Measurements from ENCODE around the gene TNS4. TPM values are rescaled to one million over a fixed set of nuclear protein-coding genes. Genes with fewer than 3 reads are reported as not detected.
"Not testable (repeated sequence)": the region's sequence is repeated elsewhere in the genome, so short reads cannot be mapped to it uniquely, and the experiment has no call there.

Gene TNS4
- polyA plus RNA-seq, 1 experiment, result 0.07 TPM

- Histone ChIP-seq H3K9me3 (ENCODE audit: control insufficient read depth, insufficient read depth, low read length) (no peaks in the 10 kb centered on the region; the same call in 1 of the 2 replicates), H3K27me3 (ENCODE audit: control insufficient read depth, insufficient read depth, low read length) (no peaks in the 10 kb centered on the region), H3K4me3 (ENCODE audit: low read depth, low read length) (no peak overlapping the region), H3K27ac (ENCODE audit: low read depth, low read length) (peak overlapping the region; percentile 100)
- CTCF ChIA-PET, result interaction anchor here (1.4 to 3.1 kb wide), 4 partner anchors 11 to 72 kb away, joined by 4 to 22 read pairs (median 11); no protein-coding TSS in a partner anchor
- no peak for DNase-seq (ENCODE audit: low read depth, low spot score)
- TF ChIP-seq CTCF (IDR thresholded peaks at IDR 0.05; ENCODE audit: low read depth, low read length), result no peak
- POLR2A ChIA-PET, result interaction anchor here (2.5 to 5.5 kb wide), 2 partner anchors 11 to 72 kb away, joined by 11 to 64 read pairs; no protein-coding TSS in a partner anchor
Observed at GRCh38 chr17:40547785-40548478, 46.5 kb upstream of the TNS4 start.

GRCh38 chr17:40547079-40547784 lies 45.8 kb upstream of the TNS4 start:
- TF ChIP-seq CTCF (IDR thresholded peaks at IDR 0.05; ENCODE audit: low read depth, low read length), result no peak
- ChIA-PET CTCF (interaction anchor here (1.4 to 3.1 kb wide), 3 partner anchors 13 to 73 kb away, joined by 4 to 22 read pairs (median 13); no protein-coding TSS in a partner anchor), POLR2A (interaction anchor here (2.5 kb wide), 1 partner anchor 71 kb away, joined by 11 read pairs; no protein-coding TSS in a partner anchor)
- no peaks in the 10 kb centered on the region for H3K27me3 ChIP-seq (ENCODE audit: control insufficient read depth, insufficient read depth, low read length)
- DNase-seq (ENCODE audit: low read depth, low spot score), result no peak
- H3K4me3 ChIP-seq (ENCODE audit: low read depth, low read length), result no peak overlapping the region
- peak overlapping the region; percentile 57 for H3K27ac ChIP-seq (ENCODE audit: low read depth, low read length)
- H3K9me3 ChIP-seq (ENCODE audit: control insufficient read depth, insufficient read depth, low read length), result no peaks in the 10 kb centered on the region; the same call in 1 of the 2 replicates

- DNase-seq (ENCODE audit: low read depth, low spot score); H3K27me3 ChIP-seq (ENCODE audit: control insufficient read depth, insufficient read depth, low read length); H3K27ac ChIP-seq (ENCODE audit: low read depth, low read length); H3K4me3 ChIP-seq (ENCODE audit: low read depth, low read length); CTCF ChIA-PET; H3K9me3 ChIP-seq (ENCODE audit: control insufficient read depth, insufficient read depth, low read length); POLR2A ChIA-PET: not testable (repeated sequence)
Observed at GRCh38 chr17:40546497-40546896, 45.1 kb upstream of the TNS4 start.

- TF ChIP-seq CTCF (IDR thresholded peaks at IDR 0.05; ENCODE audit: low read depth, low read length), result no peak
- ChIA-PET POLR2A (no interaction called here), CTCF (interaction anchor here (0.5 kb wide), 1 partner anchor 70 kb away, joined by 3 read pairs; no protein-coding TSS in a partner anchor)
- H3K27ac ChIP-seq (ENCODE audit: low read depth, low read length), result no peak overlapping the region
- no peak overlapping the region for H3K4me3 ChIP-seq (ENCODE audit: low read depth, low read length)
- DNase-seq (ENCODE audit: low read depth, low spot score), result no peak
- H3K27me3 ChIP-seq (ENCODE audit: control insufficient read depth, insufficient read depth, low read length), result no peaks in the 10 kb centered on the region
- no peaks in the 10 kb centered on the region; the same call in 1 of the 2 replicates for H3K9me3 ChIP-seq (ENCODE audit: control insufficient read depth, insufficient read depth, low read length)
Observed at GRCh38 chr17:40545660-40546059, 44.2 kb upstream of the TNS4 start.

- H3K4me3 ChIP-seq (ENCODE audit: low read depth, low read length), result no peak overlapping the region
- no peaks in the 10 kb centered on the region for H3K27me3 ChIP-seq (ENCODE audit: control insufficient read depth, insufficient read depth, low read length)
- TF ChIP-seq CTCF (IDR thresholded peaks at IDR 0.05; ENCODE audit: low read depth, low read length), result no peak
- peak; percentile 92 for DNase-seq (ENCODE audit: low read depth, low spot score)
- peak overlapping the region; percentile 99 for H3K27ac ChIP-seq (ENCODE audit: low read depth, low read length)
- POLR2A ChIA-PET, result interaction anchor here (0.6 to 2.6 kb wide), 12 partner anchors 9 to 150 kb away, joined by 3 to 30 read pairs (median 4); no protein-coding TSS in a partner anchor
- H3K9me3 ChIP-seq (ENCODE audit: control insufficient read depth, insufficient read depth, low read length), result no peaks in the 10 kb centered on the region; the same call in 1 of the 2 replicates
- CTCF ChIA-PET, result interaction anchor here (0.6 to 13.7 kb wide), 6 partner anchors 10 to 239 kb away, joined by 3 to 174 read pairs (median 4); no protein-coding TSS in a partner anchor
Observed at GRCh38 chr17:40542558-40543411, 41.4 kb upstream of the TNS4 start.

Data from AG04450 (cell line).